IMR-90 (cell line): ENCODE results near the gene BASP1. TPM values are rescaled to one million over a fixed set of nuclear protein-coding genes. Genes with fewer than 3 reads are reported as not detected.

ENCODE experiments used
- ATAC-seq: fragments of 200-7000 bp; cut with Tn5 transposase; 2 replicates; pipeline ENCODE4 v1.9.1; 2020; ENCODE audit warnings: low read depth, mild to moderate bottlenecking, moderate library complexity
- BruUV-seq: library from RNA; stranded (reverse); fragments of 400-500 nt; replicated peaks from 2 replicates; lab custom pipeline; 2021; lab: Mats Ljungman, UMichigan
- CTCF ChIA-PET: fragments of 300-600 bp; formaldehyde crosslinking; extraction: SDS; loops from one replicate; lab custom pipeline; 2021; ENCODE audit warnings: antibody characterized with exemption; lab: Yijun Ruan, JAX
- POLR2A ChIA-PET: fragments of 300-600 bp; sonication (Branson Sonifier 250); formaldehyde crosslinking; loops from one replicate; lab custom pipeline; 2022; ENCODE audit warnings: antibody characterized with exemption; ENCODE audit not compliant: unreplicated experiment; lab: Charles Lee
- DNase-seq: peaks from one replicate; pipeline ENCODE4 v3.0.0; 2013
- H2AFZ ChIP-seq: replicated peaks from 2 replicates; pipeline ENCODE3; 2013; ENCODE audit warnings: low read length, mild to moderate bottlenecking; ENCODE audit not compliant: poor library complexity
- H2AK5ac ChIP-seq: 2 replicates; pipeline ENCODE4 v1.6.1; 2013; ENCODE audit warnings: low read depth, low read length, inconsistent platforms
- H2AK9ac ChIP-seq: replicated peaks from 2 replicates; pipeline ENCODE3; 2013; ENCODE audit warnings: mild to moderate bottlenecking, low read depth, low read length, moderate library complexity; ENCODE audit not compliant: poor library complexity
- H2BK120ac ChIP-seq: 2 replicates; pipeline ENCODE4 v1.6.1; 2013; ENCODE audit warnings: low read depth, low read length, inconsistent platforms
- H2BK15ac ChIP-seq: 3 replicates; pipeline ENCODE4 v1.6.1; 2013; ENCODE audit warnings: low read depth, low read length, inconsistent platforms
- H2BK20ac ChIP-seq: 2 replicates; pipeline ENCODE4 v1.6.1; 2013; ENCODE audit warnings: low read depth, mild to moderate bottlenecking, inconsistent platforms, low read length, moderate library complexity
- H2BK5ac ChIP-seq: 2 replicates; pipeline ENCODE4 v1.6.1; 2013; ENCODE audit warnings: mild to moderate bottlenecking, low read depth, low read length, inconsistent platforms; ENCODE audit not compliant: poor library complexity, severe bottlenecking
- H3K14ac ChIP-seq: replicated peaks from 2 replicates; pipeline ENCODE4 v1.6.1; 2013; ENCODE audit warnings: low read depth, low read length, inconsistent platforms
- H3K18ac ChIP-seq: 2 replicates; pipeline ENCODE4 v1.6.1; 2013; ENCODE audit warnings: low read depth, low read length, control low read depth
- H3K23ac ChIP-seq: 2 replicates; pipeline ENCODE4 v1.6.1; 2013; ENCODE audit warnings: low read depth, low read length, inconsistent platforms
- H3K27ac ChIP-seq: 2 replicates; pipeline ENCODE4 v1.5.1; 2013; ENCODE audit warnings: mild to moderate bottlenecking, control low read depth, low read length; ENCODE audit not compliant: insufficient read depth
- H3K27me3 ChIP-seq: 2 replicates; pipeline ENCODE4 v1.6.1; 2013; ENCODE audit warnings: low read length; ENCODE audit not compliant: control insufficient read depth, insufficient read depth
- H3K36me3 ChIP-seq: 2 replicates; pipeline ENCODE4 v1.6.1; 2013; ENCODE audit warnings: low read length, mixed read lengths; ENCODE audit not compliant: control insufficient read depth, insufficient read depth
- H3K4ac ChIP-seq: 2 replicates; pipeline ENCODE4 v1.6.1; 2013; ENCODE audit warnings: low read depth, low read length, inconsistent platforms
- H3K4me1 ChIP-seq: 2 replicates; pipeline ENCODE4 v1.6.1; 2013; ENCODE audit warnings: low read length, mixed read lengths; ENCODE audit not compliant: control insufficient read depth, insufficient read depth
- H3K4me2 ChIP-seq: 2 replicates; pipeline ENCODE4 v1.6.1; 2013; ENCODE audit warnings: low read depth, mild to moderate bottlenecking, control low read depth, low read length, moderate library complexity
- H3K4me3 ChIP-seq: 2 replicates; pipeline ENCODE4 v1.5.1; 2013; ENCODE audit warnings: low read depth, mild to moderate bottlenecking, control low read depth, low read length, moderate library complexity; ENCODE audit not compliant: insufficient read depth
- H3K56ac ChIP-seq: 2 replicates; pipeline ENCODE4 v1.6.1; 2013; ENCODE audit warnings: low read length, inconsistent platforms; ENCODE audit not compliant: insufficient read depth; ENCODE audit errors: extremely low read depth
- H3K79me1 ChIP-seq, 2 experiments: 2 replicates each; pipeline ENCODE4 v1.6.1; 2013; ENCODE audit warnings: low read length in 2 of 2, inconsistent platforms in 1 of 2, low read depth in 1 of 2
- H3K9ac ChIP-seq: 2 replicates; pipeline ENCODE4 v1.6.1; 2013; ENCODE audit warnings: low read depth, low read length, control low read depth
- H3K9me1 ChIP-seq: 2 replicates; pipeline ENCODE4 v1.6.1; 2013; ENCODE audit warnings: low read length, inconsistent platforms; ENCODE audit not compliant: insufficient read depth
- H3K9me3 ChIP-seq: 2 replicates; pipeline ENCODE4 v1.6.1; 2013; ENCODE audit warnings: low read length; ENCODE audit not compliant: control insufficient read depth, insufficient read depth
- H4K20me1 ChIP-seq: 2 replicates; pipeline ENCODE4 v1.6.1; 2013; ENCODE audit warnings: low read length, inconsistent platforms; ENCODE audit not compliant: insufficient read depth
- H4K5ac ChIP-seq: 2 replicates; pipeline ENCODE4 v1.6.1; 2013; ENCODE audit warnings: mild to moderate bottlenecking, low read depth, low read length, control low read depth
- H4K8ac ChIP-seq, 2 experiments: 2 replicates each; pipeline ENCODE4 v1.6.1; 2013; ENCODE audit warnings: low read depth in 2 of 2, low read length in 2 of 2, control low read depth in 1 of 2, inconsistent platforms in 1 of 2
- H4K91ac ChIP-seq: 2 replicates; pipeline ENCODE4 v1.6.1; 2013; ENCODE audit warnings: low read depth, low read length, inconsistent platforms; ENCODE audit not compliant: insufficient read depth
- BHLHE40 ChIP-seq: fragments of 150-350 bp; IDR thresholded peaks from 2 replicates; pipeline ENCODE4 v1.6.1; 2016; ENCODE audit warnings: mild to moderate bottlenecking, low read depth, low read length
- CEBPB ChIP-seq: IDR thresholded peaks from 2 replicates; pipeline ENCODE4 v1.6.1; 2012; ENCODE audit warnings: low read depth, low read length, improper control_type of control experiment
- CHD1 ChIP-seq: IDR thresholded peaks from 2 replicates; pipeline ENCODE4 v1.6.1; 2012; ENCODE audit warnings: low read depth, low read length, improper control_type of control experiment
- CTCF ChIP-seq: conservative IDR thresholded peaks from 2 replicates; pipeline ENCODE4 v1.5.1; 2012; ENCODE audit warnings: mild to moderate bottlenecking, low read depth, low read length, improper control_type of control experiment
- ELK1 ChIP-seq: fragments of 150-350 bp; IDR thresholded peaks from 2 replicates; pipeline ENCODE4 v1.6.1; 2016; ENCODE audit warnings: low read depth, mild to moderate bottlenecking, low read length, moderate library complexity, borderline replicate concordance
- FOS ChIP-seq: fragments of 150-350 bp; IDR thresholded peaks from 2 replicates; pipeline ENCODE4 v1.6.1; 2016; ENCODE audit warnings: low read depth, low read length
- MAZ ChIP-seq: IDR thresholded peaks from 2 replicates; pipeline ENCODE4 v1.6.1; 2012; ENCODE audit warnings: low read depth, mild to moderate bottlenecking, low read length, improper control_type of control experiment, moderate library complexity, borderline replicate concordance
- POLR2A ChIP-seq: IDR thresholded peaks from 2 replicates; pipeline ENCODE4 v1.6.1; 2012; ENCODE audit warnings: mild to moderate bottlenecking, low read depth, low read length
- RAD21 ChIP-seq: IDR thresholded peaks from 2 replicates; pipeline ENCODE4 v1.6.1; 2012; ENCODE audit warnings: low read length, improper control_type of control experiment
- RFX5 ChIP-seq: IDR thresholded peaks from 2 replicates; pipeline ENCODE4 v1.8.0; 2012; ENCODE audit warnings: low read depth, mild to moderate bottlenecking, low read length, moderate library complexity
- USF2 ChIP-seq: fragments of 150-350 bp; IDR thresholded peaks from 2 replicates; pipeline ENCODE4 v1.6.1; 2017; ENCODE audit warnings: mild to moderate bottlenecking, antibody characterized with exemption, low read length, low read depth
- WGBS, 2 experiments: methylation state at CpG; one replicate each; pipeline versions ENCODE4 v1.1.5 to v1.1.7; 2013; ENCODE audit warnings: missing lambda C conversion rate in 2 of 2; ENCODE audit not compliant: insufficient read length in 1 of 2; ENCODE audit errors: extremely low coverage in 2 of 2; 5-methylcytosine and 5-hydroxymethylcytosine counted together
- dilution Hi-C: fragments of 300-500 bp; cut with HindIII; formaldehyde crosslinking; loops from one replicate; pipeline ENCODE4 v1.14.3; 2018; ENCODE audit warnings: low sequenced_read_pairs; ENCODE audit not compliant: unreplicated experiment
- in situ Hi-C: fragments of 300-500 bp; cut with MboI; formaldehyde crosslinking; loops from 3 replicates; pipeline ENCODE4 v1.14.3; 2019; ENCODE audit warnings: low sequenced_read_pairs, inconsistent platforms, mixed read lengths
- intact Hi-C: fragments of 100-400 bp; cut with micrococcal nuclease; formaldehyde crosslinking; loops from 2 replicates; pipeline ENCODE4 v1.10.0; 2022
- polyA plus RNA-seq, 3 experiments: library from polyadenylated mRNA; depleted of rRNA; stranded (reverse); fragments of >200 nt; gene quantifications; 2 replicates each; pipeline ENCODE4 v1.2.3, GENCODE V29; 2012; ENCODE audit warnings: low replicate concordance in 1 of 3
- total RNA-seq: library from RNA; depleted of rRNA; stranded (reverse); fragments of >200 nt; gene quantifications from 2 replicates; pipeline ENCODE4 v1.2.3, GENCODE V29; 2012

Gene BASP1
- total and polyA plus RNA-seq, 2 of the 4 experiments (the other 2 are of a cell fraction): 39.6 to 103 TPM

- Histone ChIP-seq H3K36me3 (peaks cover 8% of the 10 kb centered on the region), H3K79me1 (peaks cover 0 to 40% of the 10 kb centered on the region in 2 experiments; a peak in 3 of 4 replicates), H2BK20ac (peak overlapping the region; percentile 40; the same call in 1 of the 2 replicates), H2AK9ac (peak overlapping the region; percentile 88), H3K4me1 (peaks cover 16% of the 10 kb centered on the region), H2BK120ac (0 out of 2 replicates have a peak overlapping the region, but pooled peaks have one; percentile 30), H4K20me1 (peaks cover 53% of the 10 kb centered on the region), H4K8ac (peak overlapping the region; percentile 2 to 77; a peak in 3 of 4 replicates), H3K4me3 (peak overlapping the region; percentile 75), H2BK15ac (peak overlapping the region; percentile 15; the same call in 1 of the 3 replicates), H3K18ac (peak overlapping the region; percentile 63), H2AFZ (peak overlapping the region; percentile 46), H3K4me2 (peak overlapping the region; percentile 99), H3K9ac (peak overlapping the region; percentile 96), H3K4ac (peak overlapping the region; percentile 73), H3K23ac (peak overlapping the region; percentile 84), H4K91ac (peak overlapping the region; percentile 55), H3K27ac (peak overlapping the region; percentile 93), H2AK5ac (peak overlapping the region; percentile 51; the same call in 1 of the 2 replicates), H2BK5ac (peak overlapping the region; percentile 51), H3K14ac (peak overlapping the region; percentile 35), H3K56ac (peak overlapping the region; percentile 90), H3K9me3 (no peaks in the 10 kb centered on the region), H4K5ac (peak overlapping the region; percentile 47; the same call in 1 of the 2 replicates), H3K9me1 (peaks cover 13% of the 10 kb centered on the region), H3K27me3 (no peaks in the 10 kb centered on the region; the same call in 1 of the 2 replicates)
- DNase-seq (no peak), ATAC-seq (no peak)
- intact Hi-C loops (loop anchor here (2.0 to 10.0 kb wide), 7 partner anchors 40 to 826 kb away; no protein-coding TSS in a partner anchor), dilution Hi-C loops (no loop called here), in situ Hi-C loops (loop anchor here (5.0 to 10.0 kb wide), 2 partner anchors 896 to 1063 kb away; no protein-coding TSS in a partner anchor)
- ChIA-PET POLR2A (no interaction called here), CTCF (interaction anchor here (1.1 kb wide), 1 partner anchor 1062 kb away, joined by 3 read pairs; no protein-coding TSS in a partner anchor)
- no peak for TF ChIP-seq CEBPB
- no peak for TF ChIP-seq MAZ
- TF ChIP-seq RFX5: no peak
- TF ChIP-seq CTCF: no peak
- no peak for TF ChIP-seq ELK1
- TF ChIP-seq POLR2A: no peak
- TF ChIP-seq RAD21: no peak
- TF ChIP-seq USF2: no peak
- TF ChIP-seq CHD1: no peak
- TF ChIP-seq BHLHE40: no peak
- no peak for TF ChIP-seq FOS
- 0% methylated on average over 8 of the region's 20 CpGs; no CpG with 5 or more reads in 1 of the 2 experiments for WGBS, 2 experiments
- no TSS peak for BruUV-seq
These were observed 1.6 kb downstream of the BASP1 start for GRCh38 chr5:17219006-17219422.
